ENCODE data around the gene SUSD5.
"Not testable (repeated sequence)": the region's sequence is repeated elsewhere in the genome, so short reads cannot be mapped to it uniquely, and the experiment has no call there.

DNA sequence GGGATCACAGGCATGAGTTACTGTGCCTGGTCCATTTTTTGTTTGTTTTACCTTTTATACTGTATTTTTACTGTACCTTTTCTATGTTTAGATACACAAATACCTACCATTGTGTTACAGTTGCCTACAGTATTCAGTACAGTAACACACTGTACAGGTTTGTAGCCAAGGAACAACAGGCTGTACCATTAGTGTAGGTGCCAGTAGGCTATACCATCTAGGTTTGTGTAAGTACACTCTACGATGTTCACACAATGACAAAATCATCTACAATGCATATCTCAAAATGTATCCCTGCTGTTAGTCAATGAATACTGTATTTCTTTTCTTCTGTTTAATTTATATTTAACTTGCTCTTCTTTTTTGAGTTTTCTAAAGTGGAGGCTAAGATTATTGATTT lies 37.0 kb downstream of the SUSD5 start:
- TF ChIP-seq, protein P1, sequence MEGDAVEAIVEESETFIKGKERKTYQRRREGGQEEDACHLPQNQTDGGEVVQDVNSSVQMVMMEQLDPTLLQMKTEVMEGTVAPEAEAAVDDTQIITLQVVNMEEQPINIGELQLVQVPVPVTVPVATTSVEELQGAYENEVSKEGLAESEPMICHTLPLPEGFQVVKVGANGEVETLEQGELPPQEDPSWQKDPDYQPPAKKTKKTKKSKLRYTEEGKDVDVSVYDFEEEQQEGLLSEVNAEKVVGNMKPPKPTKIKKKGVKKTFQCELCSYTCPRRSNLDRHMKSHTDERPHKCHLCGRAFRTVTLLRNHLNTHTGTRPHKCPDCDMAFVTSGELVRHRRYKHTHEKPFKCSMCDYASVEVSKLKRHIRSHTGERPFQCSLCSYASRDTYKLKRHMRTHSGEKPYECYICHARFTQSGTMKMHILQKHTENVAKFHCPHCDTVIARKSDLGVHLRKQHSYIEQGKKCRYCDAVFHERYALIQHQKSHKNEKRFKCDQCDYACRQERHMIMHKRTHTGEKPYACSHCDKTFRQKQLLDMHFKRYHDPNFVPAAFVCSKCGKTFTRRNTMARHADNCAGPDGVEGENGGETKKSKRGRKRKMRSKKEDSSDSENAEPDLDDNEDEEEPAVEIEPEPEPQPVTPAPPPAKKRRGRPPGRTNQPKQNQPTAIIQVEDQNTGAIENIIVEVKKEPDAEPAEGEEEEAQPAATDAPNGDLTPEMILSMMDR (IDR thresholded peaks at IDR 0.05), result not testable (repeated sequence)
- not testable (repeated sequence) for TF ChIP-seq TCF7L2 (IDR thresholded peaks at IDR 0.05; ENCODE audit: low read depth, low read length); POLR2AphosphoS5 (IDR thresholded peaks at IDR 0.05; ENCODE audit: low read depth, low read length); SIN3A (IDR thresholded peaks at IDR 0.05; ENCODE audit: borderline replicate concordance, insufficient read depth, low read depth, low read length)
- TF ChIP-seq, protein P2, sequence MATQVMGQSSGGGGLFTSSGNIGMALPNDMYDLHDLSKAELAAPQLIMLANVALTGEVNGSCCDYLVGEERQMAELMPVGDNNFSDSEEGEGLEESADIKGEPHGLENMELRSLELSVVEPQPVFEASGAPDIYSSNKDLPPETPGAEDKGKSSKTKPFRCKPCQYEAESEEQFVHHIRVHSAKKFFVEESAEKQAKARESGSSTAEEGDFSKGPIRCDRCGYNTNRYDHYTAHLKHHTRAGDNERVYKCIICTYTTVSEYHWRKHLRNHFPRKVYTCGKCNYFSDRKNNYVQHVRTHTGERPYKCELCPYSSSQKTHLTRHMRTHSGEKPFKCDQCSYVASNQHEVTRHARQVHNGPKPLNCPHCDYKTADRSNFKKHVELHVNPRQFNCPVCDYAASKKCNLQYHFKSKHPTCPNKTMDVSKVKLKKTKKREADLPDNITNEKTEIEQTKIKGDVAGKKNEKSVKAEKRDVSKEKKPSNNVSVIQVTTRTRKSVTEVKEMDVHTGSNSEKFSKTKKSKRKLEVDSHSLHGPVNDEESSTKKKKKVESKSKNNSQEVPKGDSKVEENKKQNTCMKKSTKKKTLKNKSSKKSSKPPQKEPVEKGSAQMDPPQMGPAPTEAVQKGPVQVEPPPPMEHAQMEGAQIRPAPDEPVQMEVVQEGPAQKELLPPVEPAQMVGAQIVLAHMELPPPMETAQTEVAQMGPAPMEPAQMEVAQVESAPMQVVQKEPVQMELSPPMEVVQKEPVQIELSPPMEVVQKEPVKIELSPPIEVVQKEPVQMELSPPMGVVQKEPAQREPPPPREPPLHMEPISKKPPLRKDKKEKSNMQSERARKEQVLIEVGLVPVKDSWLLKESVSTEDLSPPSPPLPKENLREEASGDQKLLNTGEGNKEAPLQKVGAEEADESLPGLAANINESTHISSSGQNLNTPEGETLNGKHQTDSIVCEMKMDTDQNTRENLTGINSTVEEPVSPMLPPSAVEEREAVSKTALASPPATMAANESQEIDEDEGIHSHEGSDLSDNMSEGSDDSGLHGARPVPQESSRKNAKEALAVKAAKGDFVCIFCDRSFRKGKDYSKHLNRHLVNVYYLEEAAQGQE (IDR thresholded peaks at IDR 0.05; ENCODE audit: insufficient read depth in 1 of 2, low read depth in 2 of 2, low read length in 1 of 2), result not testable (repeated sequence)
